Thymus (tissue), 11 donors: ENCODE measurements around the gene S100P. TPM values are rescaled to one million over a fixed set of nuclear protein-coding genes. Genes with fewer than 3 reads are reported as not detected.

Experiments
- DNase-seq, 9 donors: peaks; one replicate each; pipeline ENCODE4 v3.0.0-alpha.2; 2013; ENCODE audit warnings: low spot score in 9 of 9, low read depth in 6 of 9, missing footprints in 1 of 9
- H3K27ac ChIP-seq, 2 donors: one replicate each; pipeline ENCODE4 v1.5.1; 2013; ENCODE audit warnings: control low read depth in 1 of 2, low read depth in 1 of 2, low read length in 1 of 2, mild to moderate bottlenecking in 1 of 2, moderate library complexity in 1 of 2
- H3K27me3 ChIP-seq, 2 donors: one replicate each; pipeline ENCODE4 v1.5.1; 2013; ENCODE audit warnings: low read length in 1 of 2; ENCODE audit not compliant: control insufficient read depth in 2 of 2, insufficient read depth in 1 of 2
- H3K36me3 ChIP-seq, 2 donors: one replicate each; pipeline ENCODE4 v1.5.1; 2013; ENCODE audit warnings: low read length in 1 of 2, mild to moderate bottlenecking in 1 of 2, moderate library complexity in 1 of 2; ENCODE audit not compliant: control insufficient read depth in 2 of 2, insufficient read depth in 2 of 2
- H3K4me1 ChIP-seq, 2 donors: one replicate each; pipeline ENCODE4 v1.5.1; 2013; ENCODE audit warnings: low read length in 2 of 2; ENCODE audit not compliant: control insufficient read depth in 2 of 2, insufficient read depth in 2 of 2
- H3K4me3 ChIP-seq, 2 donors: one replicate each; pipeline ENCODE4 v1.5.1; 2013; ENCODE audit warnings: low read length in 2 of 2, control low read depth in 1 of 2, mild to moderate bottlenecking in 1 of 2
- H3K9me3 ChIP-seq, 2 donors: one replicate each; pipeline ENCODE4 v1.5.1; 2013; ENCODE audit warnings: low read length in 1 of 2, mild to moderate bottlenecking in 1 of 2; ENCODE audit not compliant: control insufficient read depth in 2 of 2, insufficient read depth in 1 of 2
- WGBS: extraction: QIAGEN DNeasy Blood & Tissue Kit; methylation state at CpG from one replicate; pipeline ENCODE4 v1.1.7; 2013; 5-methylcytosine and 5-hydroxymethylcytosine counted together
- polyA plus RNA-seq: library from polyadenylated mRNA; stranded (reverse); fragments of 200-250 nt; gene quantifications from one replicate; pipeline ENCODE4 v1.2.3, GENCODE V29; 2013
- total RNA-seq: library from RNA; stranded (reverse); fragments of 120-200 nt; gene quantifications from one replicate; pipeline ENCODE4 v1.2.4, GENCODE V29; 2013
- donor health status: healthy.

The S100P gene
- total and polyA plus RNA-seq, 2 donors = 9.7 to 32.8 TPM

- Histone ChIP-seq H3K36me3 (no peaks in the 10 kb centered on the region), H3K4me1 (peaks cover 5 to 66% of the 10 kb centered on the region in 2 donors), H3K27ac (no peak overlapping the region), H3K4me3 (no peak overlapping the region), H3K27me3 (no peaks in the 10 kb centered on the region), H3K9me3 (peaks cover 2 to 5% of the 10 kb centered on the region in 2 donors)
- WGBS = 97% methylated on average over 3 of the region's 3 CpGs
- DNase-seq = no peak
Observed at GRCh38 chr4:6692806-6693205, 872 bp upstream of the S100P start.

GRCh38 chr4:6694177-6694901 is 661 bp downstream of the S100P start:
- Histone ChIP-seq H3K9me3 (peaks cover 2 to 5% of the 10 kb centered on the region in 2 donors), H3K4me1 (peaks cover 5 to 57% of the 10 kb centered on the region in 2 donors), H3K27me3 (no peaks in the 10 kb centered on the region), H3K4me3 (no peak overlapping the region), H3K27ac (peak overlapping the region in 1 of 2 donors; percentile 26), H3K36me3 (no peaks in the 10 kb centered on the region)
- 91% methylated on average over 16 of the region's 16 CpGs for WGBS
- DNase-seq = peak in 2 of 9 donors; percentile 24 to 57

DNA sequence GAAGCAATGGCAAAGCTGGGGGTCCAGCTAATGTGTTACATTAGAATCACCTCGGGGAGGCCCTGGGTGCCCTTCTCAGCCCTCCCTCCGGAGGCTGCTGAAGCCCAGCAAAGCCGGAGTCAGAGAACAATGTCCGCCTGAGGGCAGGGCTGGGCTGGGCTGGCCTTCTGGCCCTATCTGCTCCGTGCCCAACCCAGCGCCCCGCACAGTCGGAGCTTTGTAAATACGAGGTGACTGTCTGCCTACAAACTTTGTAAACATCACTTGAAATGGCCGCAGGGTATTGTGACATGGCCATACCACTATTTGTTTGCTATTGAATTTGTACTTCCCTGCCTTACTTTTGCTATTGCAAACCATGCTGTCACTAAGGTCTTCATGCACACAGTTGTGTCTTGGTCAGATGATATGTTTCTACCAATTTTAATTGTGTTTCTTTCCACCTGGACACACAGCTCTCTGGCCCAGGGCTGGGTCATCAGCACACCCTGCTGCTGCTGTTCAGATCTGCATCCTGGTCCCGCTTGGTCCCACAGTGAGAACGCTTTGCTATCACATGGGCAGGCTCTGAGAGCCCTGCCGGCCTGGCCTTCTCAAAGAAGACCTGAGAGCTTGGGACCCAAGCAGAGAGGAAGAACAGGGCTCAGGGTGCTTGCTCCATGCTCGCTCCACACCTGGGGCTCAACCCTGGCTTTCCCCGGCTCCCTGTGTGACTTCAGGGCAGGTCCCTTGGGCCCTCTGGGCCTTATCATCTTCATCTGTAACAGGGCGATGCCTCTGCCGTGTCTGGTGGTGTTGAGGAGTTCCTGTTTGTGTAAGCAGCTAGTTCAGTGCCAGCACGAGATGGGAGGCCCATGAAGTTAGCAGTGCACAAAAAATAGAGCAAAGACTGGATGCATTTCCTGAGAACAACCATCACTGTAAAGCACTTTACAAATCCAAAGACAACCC is 2.3 kb downstream of the S100P start:
- Histone ChIP-seq H3K4me3 (no peak overlapping the region), H3K36me3 (no peaks in the 10 kb centered on the region), H3K9me3 (peaks cover 2 to 4% of the 10 kb centered on the region in 2 donors), H3K27me3 (no peaks in the 10 kb centered on the region), H3K4me1 (peaks cover 5 to 42% of the 10 kb centered on the region in 2 donors), H3K27ac (peak overlapping the region; percentile 31 to 93)
- WGBS = 74% methylated on average over 18 of the region's 18 CpGs
- DNase-seq = peak in 3 of 9 donors; percentile 47 to 82 (median 67)

- no peak for DNase-seq
- Histone ChIP-seq H3K4me1 (peaks cover 5 to 37% of the 10 kb centered on the region in 2 donors), H3K27ac (peak overlapping the region; percentile 44 to 93), H3K9me3 (peaks cover 0 to 2% of the 10 kb centered on the region in 2 donors), H3K36me3 (peaks cover 0 to 4% of the 10 kb centered on the region in 2 donors), H3K27me3 (no peaks in the 10 kb centered on the region), H3K4me3 (no peak overlapping the region)
- 85% methylated on average over 8 of the region's 8 CpGs for WGBS
Observed at GRCh38 chr4:6696611-6697010, 2.9 kb downstream of the S100P start.

DNA sequence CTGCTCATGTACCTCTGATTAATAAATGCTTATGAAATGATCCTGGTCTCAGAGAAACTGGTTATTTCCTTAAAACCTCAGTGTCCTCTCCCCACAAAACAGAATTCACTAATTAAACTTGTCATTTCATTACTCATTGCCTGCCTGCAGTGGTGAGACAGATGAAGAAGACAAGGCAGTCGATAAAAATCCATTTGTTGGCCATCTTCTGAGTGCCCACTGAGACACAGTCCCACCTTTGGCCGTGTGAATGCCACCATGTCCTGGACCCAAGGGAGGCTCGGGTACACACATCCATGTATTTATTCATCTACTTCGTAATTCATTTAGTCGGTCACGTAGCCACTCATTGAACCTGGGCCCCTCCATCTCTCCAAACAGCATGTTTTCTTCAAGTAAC is 3.5 kb downstream of the S100P start:
- Histone ChIP-seq H3K4me3 (no peak overlapping the region), H3K27ac (peak overlapping the region in 1 of 2 donors; percentile 93), H3K4me1 (peaks cover 5 to 37% of the 10 kb centered on the region in 2 donors), H3K9me3 (peaks cover 0 to 2% of the 10 kb centered on the region in 2 donors), H3K36me3 (peaks cover 2 to 5% of the 10 kb centered on the region in 2 donors), H3K27me3 (no peaks in the 10 kb centered on the region)
- DNase-seq = no peak
- 97% methylated on average over 6 of the region's 6 CpGs for WGBS

GRCh38 chr4:6699388-6699787 is 5.7 kb downstream of the S100P start:
- no peak overlapping the region for H3K27ac ChIP-seq
- DNase-seq = no peak
- 87% methylated on average over 5 of the region's 5 CpGs for WGBS
- H3K36me3 ChIP-seq = peaks cover 17 to 21% of the 10 kb centered on the region in 2 donors
- H3K9me3 ChIP-seq = peaks cover 0 to 6% of the 10 kb centered on the region in 2 donors
- no peak overlapping the region for H3K4me3 ChIP-seq
- H3K4me1 ChIP-seq = peaks cover 5 to 30% of the 10 kb centered on the region in 2 donors
- no peaks in the 10 kb centered on the region for H3K27me3 ChIP-seq

DNA sequence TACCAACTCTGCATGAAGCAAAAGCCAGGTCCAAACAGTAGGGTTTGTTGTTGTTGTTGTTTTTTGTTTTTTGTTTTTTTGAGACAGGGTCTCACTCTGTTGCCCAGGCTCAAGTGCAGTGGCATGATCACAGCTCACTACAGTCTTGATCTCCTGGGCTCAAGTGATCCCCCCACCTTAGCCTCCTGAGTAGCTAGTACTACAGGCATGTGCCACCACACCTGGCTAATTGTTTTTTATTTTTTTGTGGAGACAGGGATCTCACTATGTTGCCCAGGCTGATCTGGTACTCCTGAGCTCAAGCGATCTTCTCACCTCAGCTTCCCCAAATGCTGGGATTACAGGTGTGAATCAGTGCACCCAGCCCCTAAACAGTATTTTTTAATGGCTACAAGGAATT is 6.2 kb downstream of the S100P start:
- DNase-seq = no peak
- no peak overlapping the region for H3K4me3 ChIP-seq
- peaks cover 17 to 22% of the 10 kb centered on the region in 2 donors for H3K36me3 ChIP-seq
- H3K27me3 ChIP-seq = no peaks in the 10 kb centered on the region
- peaks cover 0 to 6% of the 10 kb centered on the region in 2 donors for H3K9me3 ChIP-seq
- 97% methylated on average over 1 of the region's 1 CpG for WGBS
- no peak overlapping the region for H3K27ac ChIP-seq
- H3K4me1 ChIP-seq = peaks cover 5 to 25% of the 10 kb centered on the region in 2 donors

DNA sequence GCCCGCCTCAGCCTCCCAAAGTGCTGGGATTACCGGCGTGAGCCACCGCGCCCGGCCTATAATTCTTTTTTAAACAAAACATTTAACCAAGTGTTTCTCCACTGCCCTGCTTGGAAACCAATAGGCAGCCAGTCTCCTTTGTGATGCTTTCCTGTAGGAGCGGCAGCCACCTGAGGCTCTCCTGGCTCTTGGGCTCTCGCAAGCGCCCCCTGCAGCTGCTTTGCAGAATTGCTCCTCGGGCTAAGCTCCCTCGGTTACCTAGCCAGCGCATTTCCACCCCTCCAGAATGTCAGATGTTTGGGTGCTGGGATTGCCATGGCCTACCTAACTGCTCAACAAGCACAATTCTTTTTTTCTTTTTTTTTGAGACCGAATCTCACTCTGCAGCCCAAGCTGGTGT is 7.7 kb downstream of the S100P start:
- Histone ChIP-seq H3K4me1 (peaks cover under 1 to 11% of the 10 kb centered on the region in 2 donors), H3K27ac (no peak overlapping the region), H3K9me3 (peaks cover 0 to 6% of the 10 kb centered on the region in 2 donors), H3K36me3 (peaks cover 22 to 23% of the 10 kb centered on the region in 2 donors), H3K27me3 (no peaks in the 10 kb centered on the region), H3K4me3 (no peak overlapping the region)
- no peak for DNase-seq
- WGBS = 95% methylated on average over 13 of the region's 13 CpGs

DNA sequence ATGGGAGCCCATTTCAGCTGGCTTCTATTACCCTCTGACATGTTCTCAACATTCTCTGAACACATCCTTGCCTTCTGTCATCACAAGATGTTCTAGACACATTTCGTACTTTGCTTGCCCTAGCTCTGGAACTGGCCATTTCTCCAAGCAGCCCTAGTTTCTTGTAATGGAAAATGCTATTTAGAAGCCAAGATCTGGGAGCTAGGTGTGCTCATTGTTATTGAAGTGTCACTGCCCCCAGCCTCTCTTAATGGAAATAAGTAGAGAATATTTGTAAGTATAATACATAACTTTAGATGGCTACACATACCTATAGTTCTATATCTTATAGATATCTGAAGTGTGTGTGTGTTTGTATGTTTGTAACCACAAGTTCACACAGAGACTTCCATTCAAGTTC is 9.1 kb downstream of the S100P start:
- no peak overlapping the region for H3K4me3 ChIP-seq
- peaks cover 34 to 36% of the 10 kb centered on the region in 2 donors for H3K36me3 ChIP-seq
- WGBS = 0% methylated on average over 1 of the region's 1 CpG
- H3K27me3 ChIP-seq = no peaks in the 10 kb centered on the region
- H3K27ac ChIP-seq = no peak overlapping the region
- no peak for DNase-seq
- peaks cover 0 to 6% of the 10 kb centered on the region in 2 donors for H3K9me3 ChIP-seq
- peaks cover 6 to 13% of the 10 kb centered on the region in 2 donors for H3K4me1 ChIP-seq
